NCI-H146 (cell line): ENCODE measurements around the gene LMO4.

Experiments
- DNase-seq: peaks from one replicate; lab custom pipeline; 2025; lab: John Stamatoyannopoulos, UW

Gene LMO4

GRCh38 chr1:87329051-87329525 is 408 bp downstream of the LMO4 start:
- DNase-seq: peak; percentile 56

GRCh38 chr1:87329526-87330056 is 911 bp downstream of the LMO4 start:
- DNase-seq: no peak

DNA sequence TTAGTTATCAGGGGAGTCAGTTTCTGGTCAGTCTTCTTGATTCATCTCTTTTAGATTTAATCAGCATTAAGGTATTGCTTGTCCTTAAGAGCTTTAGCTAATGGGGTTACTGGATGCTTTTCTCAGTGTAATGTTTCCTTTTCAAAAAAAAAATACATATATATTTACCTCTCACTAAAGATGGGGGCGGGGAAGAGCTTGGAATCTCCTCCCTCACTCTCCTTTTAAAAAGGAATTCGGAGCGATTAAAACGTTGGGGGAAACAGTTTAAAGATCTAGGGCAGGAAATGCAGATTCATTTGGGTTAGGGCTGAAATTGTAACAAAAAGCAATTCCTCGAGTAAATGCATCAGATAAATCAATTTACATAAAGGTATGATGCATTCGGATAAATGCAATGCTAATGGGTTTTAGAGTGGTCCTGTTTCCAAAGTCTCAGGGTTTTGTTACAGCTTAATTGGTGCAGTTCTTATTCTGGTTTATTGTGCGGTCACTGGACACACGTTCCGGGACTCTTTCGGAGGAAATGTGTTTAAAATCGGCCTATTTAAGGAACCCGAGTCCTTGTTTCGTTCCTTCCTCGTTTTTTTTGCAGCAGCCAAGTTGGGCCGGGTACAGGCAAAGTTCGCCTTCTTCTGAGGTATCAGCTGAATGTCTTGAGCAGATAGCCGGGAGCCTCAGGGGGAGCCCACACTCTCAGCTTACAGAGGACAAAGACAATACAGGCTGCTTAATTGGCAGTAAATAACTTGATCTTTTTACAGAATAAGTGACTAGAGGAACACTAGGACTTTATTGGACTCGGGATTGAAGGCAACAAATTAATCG is 1.6 kb downstream of the LMO4 start:
- no peak for DNase-seq

DNA sequence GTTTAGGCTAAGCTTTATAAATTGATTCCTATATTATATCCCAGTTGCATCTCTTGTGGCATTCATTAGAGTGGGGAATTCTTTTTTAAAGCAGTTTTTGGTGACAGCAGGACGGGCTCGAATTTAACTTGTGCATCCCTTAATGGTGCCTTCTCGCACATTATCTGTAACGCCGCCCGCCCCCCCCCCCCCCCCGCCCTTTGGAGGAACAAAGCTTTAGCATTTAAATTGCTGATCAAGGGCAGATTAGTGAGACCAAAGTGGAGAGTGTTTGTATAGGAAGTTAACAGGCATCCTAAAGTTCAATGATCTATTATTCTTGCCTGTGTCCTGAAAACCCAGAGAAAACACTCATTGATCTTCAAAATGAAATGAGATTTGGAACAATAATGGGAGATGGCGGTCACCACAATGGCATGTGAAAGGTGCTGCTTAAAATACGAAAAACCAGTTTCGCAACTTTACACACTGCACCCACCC is 2.2 kb downstream of the LMO4 start:
- no peak for DNase-seq

GRCh38 chr1:87331365-87332241 is 2.9 kb downstream of the LMO4 start:
- peak; percentile 67 for DNase-seq

DNA sequence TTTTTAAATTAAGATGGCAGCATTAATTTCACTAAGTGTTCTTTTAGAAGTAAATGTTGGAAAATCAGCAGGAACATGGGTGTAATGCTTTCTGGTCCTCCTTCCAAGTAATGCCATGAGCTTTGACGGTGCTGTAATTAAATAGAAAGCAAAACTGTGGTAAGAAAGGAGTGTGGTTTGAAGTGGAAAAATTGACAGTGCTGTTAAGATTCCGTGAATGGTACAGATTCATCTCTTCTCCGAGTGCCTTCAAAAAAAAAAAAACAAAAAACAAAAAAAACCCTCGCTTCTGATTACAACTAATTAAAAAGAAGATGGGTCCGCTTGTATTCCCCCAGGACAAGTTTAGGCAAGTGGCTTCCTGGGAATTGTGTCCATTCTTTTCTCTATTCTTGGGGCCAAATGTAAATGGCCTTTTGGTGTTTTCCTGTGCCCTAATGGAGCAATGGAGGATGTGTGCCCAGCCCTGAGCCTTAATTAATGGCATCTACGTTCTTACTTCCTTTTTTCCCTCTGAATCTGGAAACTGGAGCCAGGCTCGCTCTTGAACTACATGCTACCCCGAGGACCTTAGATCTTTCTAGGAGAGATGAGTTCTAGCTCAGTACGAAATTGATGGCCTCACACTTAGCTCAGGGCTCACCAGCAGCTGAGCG is 5.1 kb downstream of the LMO4 start:
- DNase-seq: no peak

DNA sequence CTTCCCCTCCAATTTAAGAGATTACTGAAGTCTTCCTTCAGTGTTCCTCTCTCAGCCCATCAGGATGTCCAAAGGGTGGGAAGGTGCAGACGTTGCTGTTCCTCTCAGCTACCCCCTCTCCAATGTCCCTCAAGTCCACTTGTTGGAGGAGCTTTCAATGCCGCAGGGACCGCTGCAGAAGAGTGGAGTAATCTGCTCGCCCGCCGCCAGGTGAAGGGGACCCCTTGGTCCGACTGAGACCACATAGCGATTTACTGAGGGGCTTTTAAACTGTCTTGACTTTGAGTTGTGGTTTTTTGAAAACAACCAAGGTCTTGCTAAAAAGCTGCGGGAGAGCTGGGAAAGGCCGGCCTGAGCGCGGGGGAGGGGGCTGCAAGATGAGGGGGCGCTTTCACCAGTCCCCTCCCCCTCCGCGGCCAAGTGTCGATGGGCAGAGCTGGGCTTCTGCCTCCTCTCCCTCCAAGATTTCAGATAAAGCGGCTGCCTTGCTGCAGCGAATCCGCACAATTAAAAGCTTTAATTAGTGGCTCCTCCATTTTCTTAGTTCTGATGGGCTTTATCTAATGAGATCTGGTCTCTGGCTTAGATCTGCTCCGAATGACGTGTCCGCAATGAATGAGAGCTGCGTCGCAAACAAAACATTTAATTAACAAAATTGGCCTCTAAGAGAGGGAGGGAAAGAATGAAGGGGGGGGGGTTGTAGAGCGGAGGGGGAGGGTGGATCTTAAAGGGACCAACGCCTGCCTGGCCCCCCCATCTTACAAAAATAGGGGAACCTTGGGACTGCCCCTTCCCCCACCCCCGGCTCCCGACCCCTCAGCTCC is 5.9 kb downstream of the LMO4 start:
- peak; percentile 33 for DNase-seq

- peak; percentile 70 for DNase-seq
Measured at GRCh38 chr1:87335175-87335884, 6.7 kb downstream of the LMO4 start.

DNA sequence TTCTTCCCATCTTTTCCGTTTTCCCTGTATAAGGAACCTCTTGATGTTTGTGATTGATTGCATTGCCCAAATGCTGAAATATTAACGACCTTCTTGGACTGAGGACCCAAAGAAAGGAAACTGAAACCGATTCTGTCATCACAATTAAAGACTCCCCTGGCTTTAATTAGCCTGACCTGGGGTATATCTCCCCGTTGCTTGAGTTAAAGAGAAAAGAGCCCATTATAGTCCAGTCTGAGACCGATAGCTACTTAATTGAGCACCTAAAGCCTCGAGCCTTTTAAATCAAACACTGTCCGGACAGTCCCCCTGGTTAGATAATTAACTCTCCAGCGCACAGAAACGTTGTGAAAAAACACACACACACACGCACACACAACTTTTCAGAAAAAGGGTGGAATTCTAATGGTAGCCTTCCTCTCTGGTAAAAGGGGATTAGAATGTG is 8.0 kb downstream of the LMO4 start:
- DNase-seq: peak; percentile 8

- no peak for DNase-seq
Measured at GRCh38 chr1:87337606-87338005, 8.9 kb downstream of the LMO4 start.

DNA sequence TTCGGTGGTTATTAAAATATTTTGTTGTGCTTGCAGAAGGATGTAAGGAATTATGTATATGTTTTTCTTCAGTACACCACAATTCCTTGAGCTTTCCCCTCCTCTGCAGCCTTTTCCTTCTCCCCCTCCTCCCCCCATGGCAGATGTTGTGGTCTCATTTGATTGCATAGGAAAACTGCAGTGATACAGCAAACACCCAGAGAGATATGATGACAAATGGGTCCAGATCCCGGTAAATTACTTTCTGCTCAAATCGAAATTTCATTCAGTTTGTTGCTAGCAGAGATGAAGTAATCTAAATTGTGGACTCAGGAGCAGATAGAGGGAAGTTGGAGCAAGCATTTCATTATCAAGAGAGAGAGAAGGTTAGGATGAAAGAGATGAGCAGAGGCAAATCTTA is 9.9 kb downstream of the LMO4 start:
- DNase-seq: no peak

GRCh38 chr1:87344231-87344630 is 15.6 kb downstream of the LMO4 start:
- DNase-seq: no peak

GRCh38 chr1:87346130-87346814 is 17.6 kb downstream of the LMO4 start:
- DNase-seq: no peak

DNA sequence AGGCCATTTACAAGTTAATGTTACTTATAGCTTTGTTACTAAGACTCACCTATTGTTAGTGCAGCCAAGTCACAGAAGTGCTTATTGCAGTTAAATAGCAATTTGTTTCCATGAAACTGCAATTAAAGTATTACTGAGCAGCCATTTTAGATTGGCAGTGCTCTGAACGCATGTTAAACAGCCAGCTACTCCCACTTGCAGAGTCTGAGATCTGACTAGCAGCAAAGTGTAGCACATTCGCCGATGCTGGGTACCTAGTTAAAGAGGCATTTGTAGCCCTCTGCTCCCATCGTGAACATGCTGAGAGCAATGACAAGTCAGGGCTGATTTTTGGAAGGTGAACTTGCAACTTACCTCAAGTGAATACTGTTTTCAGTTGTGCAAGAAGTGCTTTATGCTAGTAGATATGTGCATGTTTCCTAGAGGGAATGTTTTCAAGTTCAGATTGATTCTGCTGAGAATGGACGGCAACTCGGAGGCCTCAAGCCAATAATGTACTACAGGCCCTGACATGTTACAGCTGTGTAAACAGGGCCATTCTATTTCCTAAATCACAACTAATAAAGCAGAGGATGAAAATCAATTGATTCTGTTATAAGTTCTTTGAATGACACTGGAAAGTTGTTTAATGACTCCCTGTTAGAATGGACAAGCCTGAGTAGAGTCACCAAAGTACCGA is 19.8 kb downstream of the LMO4 start:
- DNase-seq: peak; percentile 46

DNA sequence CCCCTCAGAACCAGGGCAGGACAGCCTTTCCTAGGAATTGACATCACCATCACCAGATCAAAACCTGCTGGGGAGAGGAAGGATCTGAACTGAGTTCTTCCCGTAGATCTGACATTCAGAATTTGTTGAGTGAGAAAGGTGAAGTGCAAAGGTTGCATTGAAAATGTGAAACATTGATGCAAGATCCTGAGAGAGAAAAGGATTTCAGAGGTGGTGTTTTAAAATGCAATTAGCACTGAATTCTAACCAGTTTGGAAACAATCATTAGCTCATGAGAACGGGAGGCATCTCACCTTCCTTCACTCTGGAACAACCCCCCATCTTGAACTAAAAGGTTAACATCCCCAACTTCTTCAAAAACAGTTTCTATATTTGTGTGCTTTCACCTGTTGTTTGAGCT is 20.4 kb downstream of the LMO4 start:
- DNase-seq: no peak

DNA sequence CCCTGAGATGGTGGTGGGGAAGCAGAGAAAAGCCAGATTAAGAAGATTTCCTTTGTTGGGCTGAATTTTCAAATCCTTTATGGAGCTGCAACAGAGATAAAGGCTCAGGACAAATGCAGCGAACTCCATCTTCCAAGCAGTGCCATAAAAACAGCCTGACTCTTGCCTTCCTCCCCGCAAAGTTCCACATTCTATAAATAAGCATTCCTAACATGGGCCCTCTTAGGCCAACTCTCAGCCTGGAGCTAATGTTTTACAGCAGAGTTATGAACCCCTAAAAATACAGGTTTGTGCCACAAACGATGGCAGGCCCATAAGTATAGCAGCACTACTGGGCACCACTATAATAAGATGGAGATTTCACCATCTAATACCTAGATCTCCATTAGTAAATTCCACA is 27.2 kb downstream of the LMO4 start:
- DNase-seq: no peak

- no peak for DNase-seq
Measured at GRCh38 chr1:87356591-87356990, 27.9 kb downstream of the LMO4 start.

DNA sequence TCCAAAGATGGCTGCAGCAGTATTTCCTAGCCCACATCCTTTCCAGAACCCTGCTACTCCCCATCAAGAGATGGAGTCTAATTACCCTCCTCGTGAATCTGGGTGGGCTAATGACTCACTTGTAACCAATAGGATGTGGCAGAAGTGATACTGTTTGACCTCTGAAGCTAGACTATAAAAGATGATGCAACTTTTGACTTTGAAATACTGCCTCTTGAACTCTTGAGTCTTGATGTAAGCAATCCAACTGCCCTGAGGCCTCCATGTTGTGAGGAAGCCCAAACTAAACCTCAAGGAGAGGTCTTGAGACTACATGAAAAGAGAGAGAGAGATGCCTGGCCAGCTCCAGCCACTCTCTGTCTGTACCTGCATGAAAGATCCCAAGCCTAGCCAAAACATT is 29.5 kb downstream of the LMO4 start:
- no peak for DNase-seq

DNA sequence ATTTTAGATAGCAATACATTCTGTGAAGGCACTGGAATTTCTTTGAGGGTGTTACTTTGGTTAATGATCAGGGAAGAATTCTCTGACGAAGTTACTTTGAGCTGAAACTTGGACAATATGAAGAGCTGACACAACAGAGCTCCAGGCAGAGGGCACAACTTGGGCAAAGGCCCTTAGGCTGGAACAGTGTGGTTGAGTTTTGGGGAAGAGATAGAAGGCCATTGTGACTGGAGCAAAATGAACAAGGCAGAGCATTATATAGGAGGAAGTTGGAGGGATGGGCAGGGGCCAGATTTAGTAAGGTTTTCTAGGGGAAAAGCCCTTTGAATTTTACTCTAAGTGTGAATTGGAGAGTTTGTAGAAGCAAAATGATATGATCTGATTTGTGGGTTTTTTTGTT is 30.9 kb downstream of the LMO4 start:
- no peak for DNase-seq
